Glomerular visceral epithelial cell (primary cell): ENCODE measurements around the gene GGA3.
"Not testable (repeated sequence)": the region's sequence is repeated elsewhere in the genome, so short reads cannot be mapped to it uniquely, and the experiment has no call there.

ENCODE experiments used
- DNase-seq: peaks from one replicate; pipeline ENCODE4 v3.0.0-alpha.2; 2016; ENCODE audit errors: extremely low spot score

Gene GGA3

GRCh38 chr17:75261336-75262111 is at the start of gene GGA3, which contains the start of gene MRPS7:
GGA3 (minus strand) TSS chr17:75261606; CDS start chr17:75261587, 19 bp downstream.
MRPS7 (plus strand) TSS chr17:75261879; CDS start chr17:75261901, 22 bp downstream.
- DNase-seq, result peak; percentile 92

GRCh38 chr17:75308732-75309629 is 47.6 kb upstream of the GGA3 start:
- no peak for DNase-seq

GRCh38 chr17:75307957-75308731 is 46.7 kb upstream of the GGA3 start:
- DNase-seq, result no peak

GRCh38 chr17:75301502-75302206 is 40.2 kb upstream of the GGA3 start:
- no peak for DNase-seq

- DNase-seq, result no peak
These were observed 39.6 kb upstream of the GGA3 start for GRCh38 chr17:75301049-75301448.

GRCh38 chr17:75300280-75300679 is 38.9 kb upstream of the GGA3 start:
- no peak for DNase-seq

GRCh38 chr17:75295201-75296158 is 34.1 kb upstream of the GGA3 start:
- no peak for DNase-seq

GRCh38 chr17:75292810-75293448 is 31.5 kb upstream of the GGA3 start:
- DNase-seq, result not testable (repeated sequence)

GRCh38 chr17:75289832-75290337 is 28.5 kb upstream of the GGA3 start:
- DNase-seq, result peak; percentile 46

- DNase-seq, result peak; percentile 99
These were observed 27.9 kb upstream of the GGA3 start, which contains the start of gene SLC25A19 for GRCh38 chr17:75289115-75289831. SLC25A19 (minus strand) TSS chr17:75289433; CDS start chr17:75286764, 2,669 bp downstream.

GRCh38 chr17:75288770-75289114 is 27.3 kb upstream of the GGA3 start:
- peak; percentile 55 for DNase-seq

GRCh38 chr17:75288359-75288758 is 27.0 kb upstream of the GGA3 start:
- DNase-seq, result no peak

- no peak for DNase-seq
These were observed 25.8 kb upstream of the GGA3 start for GRCh38 chr17:75287221-75287620.

GRCh38 chr17:75285123-75285522 is 23.7 kb upstream of the GGA3 start:
- no peak for DNase-seq

- DNase-seq, result not testable (repeated sequence)
These were observed 18.8 kb upstream of the GGA3 start for GRCh38 chr17:75280189-75280588.

- DNase-seq, result no peak
These were observed 16.3 kb upstream of the GGA3 start for GRCh38 chr17:75277664-75278071.

GRCh38 chr17:75273977-75274708 is 12.7 kb upstream of the GGA3 start:
- no peak for DNase-seq

GRCh38 chr17:75272848-75273184 is 11.4 kb upstream of the GGA3 start:
- DNase-seq, result no peak
